A549 (cell line): ENCODE data around the gene TTC24. TPM values are rescaled to one million over a fixed set of nuclear protein-coding genes. Genes with fewer than 3 reads are reported as not detected.

Experiments
- ATAC-seq, 2 experiments: fragments of 200-7000 bp in 1 of 2; fragments of >200 bp in 1 of 2; cut with Nextera tagmentation in 1 of 2; cut with Tn5 transposase in 1 of 2; 3 replicates each; pipeline versions ENCODE4 v1.8.0 to v1.9.1; 2018 to 2020; ENCODE audit warnings: mild to moderate bottlenecking in 1 of 2, moderate library complexity in 1 of 2
- CTCF ChIA-PET: fragments of 300-600 bp; sonication (Branson Sonifier 250); formaldehyde crosslinking; extraction: SDS; loops from one replicate; lab custom pipeline; 2021; ENCODE audit warnings: antibody characterized with exemption, inconsistent platforms; lab: Yijun Ruan, JAX
- POLR2A ChIA-PET: fragments of 350-600 bp; formaldehyde crosslinking; extraction: SDS; loops from one replicate; lab custom pipeline; 2021; ENCODE audit warnings: antibody characterized with exemption, inconsistent platforms; lab: Yijun Ruan, JAX
- DNase-seq, 2 experiments: peaks; one replicate each; pipeline versions ENCODE4 v3.0.0 to v3.0.0-alpha.2; 2011 to 2016; ENCODE audit warnings: low read depth in 1 of 2, low spot score in 1 of 2
- FAIRE-seq: peaks from 2 replicates; lab custom pipeline; 2011; peaks lifted over from hg19 to GRCh38; lab: Jason Lieb, UNC
- H3K27ac ChIP-seq, 2 experiments: fragments of >200 bp; sonication (Bioruptor Twin); formaldehyde crosslinking; 3 replicates each; pipeline ENCODE4 v1.5.1; 2016 to 2017
- H3K4me1 ChIP-seq: fragments of >200 bp; sonication (Bioruptor Twin); formaldehyde crosslinking; 3 replicates; pipeline ENCODE4 v1.6.1; 2016
- H3K4me2 ChIP-seq: fragments of >200 bp; sonication (Bioruptor Twin); formaldehyde crosslinking; 3 replicates; pipeline ENCODE4 v1.6.1; 2016
- H3K4me3 ChIP-seq: fragments of >200 bp; sonication (Bioruptor Twin); formaldehyde crosslinking; 3 replicates; pipeline ENCODE4 v1.5.1; 2016
- H3K9me3 ChIP-seq: fragments of >200 bp; sonication (Bioruptor Twin); formaldehyde crosslinking; 3 replicates; pipeline ENCODE4 v1.6.1; 2016
- BCL3 ChIP-seq: fragments of >200 bp; sonication (Bioruptor Twin); formaldehyde crosslinking; IDR thresholded peaks from 3 replicates; pipeline ENCODE4 v1.6.1; 2016
- CBX2 ChIP-seq: fragments of 200-600 bp; sonication (generic); IDR thresholded peaks from 2 replicates; pipeline ENCODE4 v1.6.1; 2016; ENCODE audit warnings: low read depth, mild to moderate bottlenecking, borderline replicate concordance
- CBX8 ChIP-seq: fragments of 200-600 bp; sonication (generic); IDR thresholded peaks from 2 replicates; pipeline ENCODE4 v1.6.1; 2016
- CTCF ChIP-seq: fragments of >200 bp; sonication (Bioruptor Twin); formaldehyde crosslinking; IDR thresholded peaks from 3 replicates; pipeline ENCODE4 v1.5.1; 2016
- EHF ChIP-seq: fragments of 250-450 bp; sonication (Bioruptor Pico); IDR thresholded peaks from 2 replicates; pipeline ENCODE4 v1.5.0; 2020; ENCODE audit warnings: mild to moderate bottlenecking
- EHMT2 ChIP-seq: fragments of 200-600 bp; sonication (generic); IDR thresholded peaks from 2 replicates; pipeline ENCODE4 v1.6.1; 2016; ENCODE audit warnings: antibody characterized with exemption, low read depth, mild to moderate bottlenecking, moderate library complexity
- ELK1 ChIP-seq: fragments of 150-350 bp; IDR thresholded peaks from 2 replicates; pipeline ENCODE4 v1.6.1; 2014; ENCODE audit warnings: low read depth, mild to moderate bottlenecking, low read length
- EP300 ChIP-seq, 2 experiments: fragments of >200 bp; sonication (Bioruptor Twin); formaldehyde crosslinking; IDR thresholded peaks; 2 replicates in 1 of 2; 3 replicates in 1 of 2; pipeline ENCODE4 v1.6.1; 2016 to 2017
- FOSL2 ChIP-seq, 2 experiments: fragments of 450-650 bp in 1 of 2; fragments of >200 bp in 1 of 2; sonication (Bioruptor Twin) in 1 of 2; formaldehyde crosslinking; IDR thresholded peaks; 2 replicates each; pipeline versions ENCODE4 v1.5.0 to v1.6.1; 2016 to 2020; ENCODE audit warnings: mild to moderate bottlenecking in 1 of 2, moderate library complexity in 1 of 2
- GATA3 ChIP-seq: IDR thresholded peaks from 2 replicates; pipeline ENCODE4 v1.6.1; 2012; ENCODE audit warnings: borderline replicate concordance
- HOXB5 ChIP-seq: fragments of 250-450 bp; sonication (Bioruptor Pico); IDR thresholded peaks from 2 replicates; pipeline ENCODE4 v1.5.0; 2020; ENCODE audit warnings: mild to moderate bottlenecking, moderate library complexity
- JUN ChIP-seq, 2 experiments: fragments of >200 bp; sonication (Bioruptor Twin); formaldehyde crosslinking; IDR thresholded peaks; 2 replicates in 1 of 2; 3 replicates in 1 of 2; pipeline ENCODE4 v1.6.1; 2016 to 2017
- JUNB ChIP-seq: fragments of >200 bp; sonication (Bioruptor Twin); formaldehyde crosslinking; IDR thresholded peaks from 2 replicates; pipeline ENCODE4 v1.6.1; 2016
- KDM1A ChIP-seq: fragments of 200-600 bp; sonication (generic); IDR thresholded peaks from 2 replicates; pipeline ENCODE4 v1.6.1; 2016; ENCODE audit warnings: low read depth, mild to moderate bottlenecking
- MAX ChIP-seq: IDR thresholded peaks from 2 replicates; pipeline ENCODE4 v1.6.1; 2012
- MAZ ChIP-seq: fragments of 150-350 bp; IDR thresholded peaks from 2 replicates; pipeline ENCODE4 v1.6.1; 2014; ENCODE audit warnings: antibody characterized with exemption, low read depth, low read length, borderline replicate concordance
- MYC ChIP-seq: IDR thresholded peaks from 2 replicates; pipeline ENCODE4 v1.6.1; 2012; ENCODE audit warnings: mild to moderate bottlenecking, inconsistent platforms, low read length, improper control_type of control experiment, borderline replicate concordance
- NR3C1 ChIP-seq: fragments of >200 bp; sonication (Bioruptor Twin); formaldehyde crosslinking; IDR thresholded peaks from 3 replicates; pipeline ENCODE4 v1.6.1; 2017
- POLR2AphosphoS2 ChIP-seq: conservative IDR thresholded peaks from 2 replicates; pipeline ENCODE4 v1.6.1; 2012; ENCODE audit warnings: low read length, improper control_type of control experiment, inconsistent platforms
- RCOR1 ChIP-seq: fragments of 150-350 bp; IDR thresholded peaks from 2 replicates; pipeline ENCODE4 v1.6.1; 2014; ENCODE audit warnings: antibody characterized with exemption, low read length, low read depth
- RFX5 ChIP-seq: fragments of 450-650 bp; IDR thresholded peaks from 2 replicates; pipeline ENCODE4 v1.7.1; 2014; ENCODE audit warnings: antibody characterized with exemption, mild to moderate bottlenecking, moderate library complexity
- RNF2 ChIP-seq: fragments of 200-600 bp; sonication (generic); IDR thresholded peaks from 2 replicates; pipeline ENCODE4 v1.6.1; 2016; ENCODE audit warnings: low read depth, mild to moderate bottlenecking, antibody characterized with exemption, moderate library complexity, borderline replicate concordance
- SMC3 ChIP-seq: fragments of >200 bp; sonication (Bioruptor Twin); formaldehyde crosslinking; IDR thresholded peaks from 3 replicates; pipeline ENCODE4 v1.6.1; 2018; ENCODE audit warnings: inconsistent platforms
- SREBF2 ChIP-seq: fragments of 450-650 bp; IDR thresholded peaks from 2 replicates; pipeline ENCODE4 v1.6.1; 2014; ENCODE audit warnings: mild to moderate bottlenecking, moderate library complexity
- ZC3H11A ChIP-seq: fragments of 450-650 bp; IDR thresholded peaks from 2 replicates; pipeline ENCODE4 v1.6.1; 2014; ENCODE audit warnings: antibody characterized with exemption, mild to moderate bottlenecking
- WGBS: methylation state at CpG from one replicate; pipeline ENCODE4 v1.1.6; 2017; ENCODE audit errors: missing lambda C conversion rate; 5-methylcytosine and 5-hydroxymethylcytosine counted together
- polyA plus RNA-seq, 4 experiments: library from polyadenylated mRNA; depleted of rRNA in 3 of 4; stranded (reverse); fragments of >200 nt; fragmentation: RNase III in 1 of 4; extraction: RNeasy Plus Mini Kit Qiagen cat#74134 plus additional on column Dnase treatment in 1 of 4; gene quantifications; 2 replicates in 3 of 4; 3 replicates in 1 of 4; pipeline ENCODE4 v1.2.3, GENCODE V29; 2011 to 2017

TTC24 gene
- polyA plus RNA-seq, 2 of the 4 experiments (the other 2 are of a cell fraction), result not detected

GRCh38 chr1:156584813-156585212 is 5.3 kb downstream of the TTC24 start:
- FAIRE-seq (no peak), ATAC-seq (peak; percentile 48 to 79; a peak in 3 of 6 replicates), DNase-seq (peak in 1 of 2 experiments; percentile 57)
- H3K4me1 ChIP-seq, result 0 out of 3 replicates have a peak, but pooled peaks cover 4% of the 10 kb centered on the region
- no peak overlapping the region; a peak in 1 of 6 replicates for H3K27ac ChIP-seq
- TF ChIP-seq SMC3 (0 out of 3 replicates have a peak, but pooled peaks have one; percentile 16), SREBF2 (no peak), CTCF (0 out of 3 replicates have a peak, but pooled peaks have one; percentile 23), BCL3 (no peak)
- WGBS, result 44% methylated on average over 10 of the region's 11 CpGs
- POLR2A ChIA-PET, result no interaction called here
- H3K4me3 ChIP-seq, result no peak overlapping the region
- CTCF ChIA-PET, result interaction anchor here (0.8 to 12.5 kb wide), 13 partner anchors 10 to 199 kb away, joined by 3 to 135 read pairs (median 4); partner anchors contain the start of genes GPATCH4, IQGAP3 and MEF2D
- no peak overlapping the region for H3K4me2 ChIP-seq
- H3K9me3 ChIP-seq, result no peaks in the 10 kb centered on the region

GRCh38 chr1:156586323-156586722 is 6.8 kb downstream of the TTC24 start:
- TF ChIP-seq JUN (IDR thresholded peaks at IDR 0.05), result no peak
- no peak for TF ChIP-seq POLR2AphosphoS2
- TF ChIP-seq CBX8, result no peak
- TF ChIP-seq SREBF2, result no peak
- TF ChIP-seq KDM1A, result no peak
- no peak for TF ChIP-seq GATA3
- no peak for TF ChIP-seq NR3C1
- TF ChIP-seq RNF2, result no peak
- TF ChIP-seq ZC3H11A, result no peak
- no peak for TF ChIP-seq CTCF
- no peak for TF ChIP-seq FOSL2 (IDR thresholded peaks at IDR 0.05)
- TF ChIP-seq FOSL2 (CRISPR knock-in tag; IDR thresholded peaks at IDR 0.05), result no peak
- no peak for TF ChIP-seq MAX
- no peak for TF ChIP-seq EHF
- no peak for TF ChIP-seq EHMT2
- TF ChIP-seq EP300 (IDR thresholded peaks at IDR 0.05), result no peak
- ChIA-PET CTCF (interaction anchor here (0.7 to 12.5 kb wide), 19 partner anchors 10 to 273 kb away, joined by 3 to 135 read pairs (median 4); partner anchors contain the start of genes GPATCH4, HAPLN2, IQGAP3 and MEF2D), POLR2A (no interaction called here)
- 58% methylated on average over 4 of the region's 4 CpGs for WGBS
- no peak overlapping the region for H3K27ac ChIP-seq
- ATAC-seq (no peak), DNase-seq (no peak), FAIRE-seq (no peak)
- H3K4me3 ChIP-seq, result no peak overlapping the region
- H3K4me1 ChIP-seq, result peaks cover 10% of the 10 kb centered on the region; the same call in 2 of the 3 replicates
- H3K9me3 ChIP-seq, result no peaks in the 10 kb centered on the region
- no peak overlapping the region for H3K4me2 ChIP-seq

- no peak for DNase-seq
- CTCF ChIA-PET, result interaction anchor here (0.7 to 12.5 kb wide), 11 partner anchors 13 to 273 kb away, joined by 3 to 135 read pairs (median 4); partner anchors contain the start of genes GPATCH4 and MEF2D
- Histone ChIP-seq H3K27ac (no peak overlapping the region), H3K4me3 (no peak overlapping the region), H3K4me1 (peaks cover 10% of the 10 kb centered on the region; the same call in 2 of the 3 replicates), H3K9me3 (no peaks in the 10 kb centered on the region), H3K4me2 (no peak overlapping the region)
- WGBS, result 82% methylated on average over 3 of the region's 3 CpGs
- ATAC-seq, result no peak
- POLR2A ChIA-PET, result no interaction called here
- no peak for FAIRE-seq
- TF ChIP-seq CBX2 (no peak), RFX5 (no peak), MYC (no peak), CBX8 (no peak), JUNB (no peak), ELK1 (no peak), MAZ (no peak), RCOR1 (no peak), POLR2AphosphoS2 (no peak), BCL3 (no peak), HOXB5 (CRISPR knock-in tag) (no peak)
Measured at GRCh38 chr1:156586892-156587477, 7.5 kb downstream of the TTC24 start.
